GM12878 (cell line): ENCODE results near the gene HYCC1.

Experiments
- ATF2 ChIP-seq: IDR thresholded peaks from 2 replicates; pipeline ENCODE4 v1.6.1; 2012; ENCODE audit warnings: low read length, inconsistent platforms
- E4F1 ChIP-seq: fragments of 450-650 bp; IDR thresholded peaks from 2 replicates; pipeline ENCODE4 v1.6.1; 2018; ENCODE audit warnings: borderline replicate concordance, mild to moderate bottlenecking; ENCODE audit not compliant: partially characterized antibody
- POLR2A ChIP-seq: IDR thresholded peaks from 2 replicates; pipeline ENCODE4 v1.6.1; 2011; ENCODE audit warnings: low read depth, mild to moderate bottlenecking, low read length
- POLR2AphosphoS5 ChIP-seq: IDR thresholded peaks from 2 replicates; pipeline ENCODE4 v1.6.1; 2011; ENCODE audit warnings: mild to moderate bottlenecking, low read length, inconsistent platforms
- YY1 ChIP-seq: IDR thresholded peaks from 2 replicates; pipeline ENCODE4 v1.6.1; 2011; ENCODE audit warnings: low read depth, mild to moderate bottlenecking, low read length

- TF ChIP-seq POLR2AphosphoS5 (no peak), E4F1 (no peak), ATF2 (no peak), YY1 (no peak), POLR2A (no peak)
Observed at GRCh38 chr7:23012186-23012585, 1.7 kb downstream of the HYCC1 start.
